ENCODE measurements around the gene SYNDIG1.

- no peak for TF ChIP-seq CTCF (IDR thresholded peaks at IDR 0.05)
- no peak for TF ChIP-seq POLR2A (IDR thresholded peaks at IDR 0.05)
These were observed 26.0 kb upstream of the SYNDIG1 start for GRCh38 chr20:24443436-24443835.

Measured in body of pancreas (tissue), 4 donors.